B cell (primary cell): ENCODE results near the gene CCDC28B. TPM values are rescaled to one million over a fixed set of nuclear protein-coding genes. Genes with fewer than 3 reads are reported as not detected.

Experiments used
- ATAC-seq: fragments of 200-7000 bp; cut with Tn5 transposase; one replicate; pipeline ENCODE4 v1.10.0; 2021; ENCODE audit warnings: low read depth, mild to moderate bottlenecking, moderate number of reproducible peaks, moderate library complexity
- CTCF ChIA-PET: fragments of 350-600 bp; sonication (Branson Sonifier 250); formaldehyde crosslinking; loops from one replicate; lab custom pipeline; 2021; ENCODE audit warnings: antibody characterized with exemption, inconsistent platforms; lab: Charles Lee
- POLR2A ChIA-PET: fragments of 350-600 bp; sonication (Branson Sonifier 250); formaldehyde crosslinking; loops from one replicate; lab custom pipeline; 2021; ENCODE audit warnings: antibody characterized with exemption; lab: Charles Lee
- DNase-seq: peaks from one replicate; pipeline ENCODE4 v3.0.0; 2013
- H2AFZ ChIP-seq: 2 replicates; pipeline ENCODE4 v1.6.1; 2012; ENCODE audit warnings: mild to moderate bottlenecking, low read depth, low read length; ENCODE audit not compliant: insufficient read depth, poor library complexity, severe bottlenecking
- H3K27ac ChIP-seq, 2 donors: 1 replicate in 1 of 2; 2 replicates in 1 of 2; pipeline ENCODE4 v1.5.1; 2012 to 2013; ENCODE audit warnings: low read length in 2 of 2, mild to moderate bottlenecking in 2 of 2, moderate library complexity in 1 of 2
- H3K27me3 ChIP-seq, 4 experiments: fragments of 200-600 bp in 1 of 4; sonication (generic) in 1 of 4; replicated peaks in 1 of 4; 1 replicate in 2 of 4; 2 replicates in 2 of 4; pipeline versions ENCODE4 v1.6.1 to v1.7.0; 2013 to 2016; ENCODE audit warnings: low read length in 3 of 4, mild to moderate bottlenecking in 2 of 4, mixed read lengths in 1 of 4, moderate library complexity in 1 of 4; ENCODE audit not compliant: insufficient read depth in 4 of 4, control insufficient read depth in 3 of 4; ENCODE audit errors: control extremely low read depth in 1 of 4
- H3K36me3 ChIP-seq, 2 experiments: replicated peaks in 1 of 2; 1 replicate in 1 of 2; 2 replicates in 1 of 2; pipeline versions ENCODE4 v1.6.1 to v1.7.1; 2013; ENCODE audit warnings: low read length in 1 of 2; ENCODE audit not compliant: insufficient read depth in 2 of 2, control insufficient read depth in 1 of 2; ENCODE audit errors: control extremely low read depth in 1 of 2, extremely low read depth in 1 of 2
- H3K4me1 ChIP-seq, 2 donors: fragments of 200-600 bp in 1 of 2; sonication (generic) in 1 of 2; 1 replicate in 1 of 2; 2 replicates in 1 of 2; pipeline versions ENCODE4 v1.5.1 to v1.6.1; 2013 to 2017; ENCODE audit warnings: low read length in 2 of 2; ENCODE audit not compliant: control insufficient read depth in 2 of 2, insufficient read depth in 2 of 2
- H3K4me2 ChIP-seq: replicated peaks from 2 replicates; pipeline ENCODE3; 2012; ENCODE audit warnings: mild to moderate bottlenecking, low read depth, low read length; ENCODE audit not compliant: poor library complexity, severe bottlenecking
- H3K4me3 ChIP-seq, 5 experiments: fragments of 200-600 bp in 1 of 5; sonication (generic) in 1 of 5; 1 replicate in 3 of 5; 2 replicates in 2 of 5; pipeline versions ENCODE4 v1.5.1 to v1.7.0; 2011 to 2016; ENCODE audit warnings: low read length in 4 of 5, mild to moderate bottlenecking in 4 of 5, low read depth in 2 of 5, control low read depth in 1 of 5, moderate library complexity in 1 of 5; ENCODE audit not compliant: insufficient read depth in 1 of 5; ENCODE audit errors: control extremely low read depth in 1 of 5, extremely low read depth in 1 of 5
- H3K79me2 ChIP-seq: fragments of 200-600 bp; sonication (generic); one replicate; pipeline ENCODE4 v1.6.0; 2016; ENCODE audit warnings: low read length; ENCODE audit not compliant: control insufficient read depth, insufficient read depth
- H3K9ac ChIP-seq: fragments of 200-600 bp; sonication (generic); 2 replicates; pipeline ENCODE4 v1.6.1; 2017; ENCODE audit warnings: mild to moderate bottlenecking, low read length, moderate library complexity
- H3K9me3 ChIP-seq, 3 donors: one replicate each; pipeline versions ENCODE4 v1.6.1 to v1.7.1; 2013; ENCODE audit warnings: low read length in 2 of 3; ENCODE audit not compliant: control insufficient read depth in 2 of 3, insufficient read depth in 1 of 3; ENCODE audit errors: control extremely low read depth in 1 of 3
- H4K20me1 ChIP-seq: 2 replicates; pipeline ENCODE4 v1.6.0; 2012; ENCODE audit warnings: mild to moderate bottlenecking, low read length; ENCODE audit not compliant: insufficient read depth, control insufficient read depth, poor library complexity, severe bottlenecking
- H3K27ac Mint-ChIP-seq: one replicate; pipeline ENCODE4 v1.8.0; 2021; ENCODE audit warnings: mixed read lengths
- H3K27me3 Mint-ChIP-seq: one replicate; pipeline ENCODE4 v1.8.0; 2021; ENCODE audit warnings: mixed read lengths
- H3K4me1 Mint-ChIP-seq: one replicate; pipeline ENCODE4 v1.8.0; 2021; ENCODE audit warnings: mixed read lengths
- H3K4me3 Mint-ChIP-seq: one replicate; pipeline ENCODE4 v1.8.0; 2021; ENCODE audit warnings: mixed read lengths
- H3K9me3 Mint-ChIP-seq: one replicate; pipeline ENCODE4 v1.8.0; 2022; ENCODE audit warnings: mixed read lengths; ENCODE audit not compliant: insufficient read depth
- CTCF ChIP-seq: fragments of 200-600 bp; IDR thresholded peaks from one replicate; pipeline ENCODE4 v1.8.0; 2022; ENCODE audit warnings: antibody characterized with exemption, mild to moderate bottlenecking
- EZH2 ChIP-seq: IDR thresholded peaks from 2 replicates; pipeline ENCODE4 v1.6.1; 2012; ENCODE audit warnings: borderline replicate concordance, low read depth, mild to moderate bottlenecking, moderate library complexity, low read length; ENCODE audit not compliant: insufficient read depth, poor library complexity, severe bottlenecking
- WGBS: methylation state at CpG from one replicate; pipeline ENCODE4 v1.1.5; 2013; ENCODE audit warnings: missing lambda C conversion rate; ENCODE audit not compliant: insufficient coverage; 5-methylcytosine and 5-hydroxymethylcytosine counted together
- intact Hi-C: fragments of 100-400 bp; cut with micrococcal nuclease; formaldehyde crosslinking; loops from one replicate; pipeline ENCODE4 v1.10.0; 2022
- polyA plus RNA-seq: library from polyadenylated mRNA; depleted of rRNA; stranded (reverse); fragments of >200 nt; gene quantifications from 2 replicates; pipeline ENCODE4 v1.2.3, GENCODE V29; 2012
- total RNA-seq, 2 donors: library from RNA; stranded (reverse); fragments of 120-200 nt in 1 of 2; gene quantifications; 1 replicate in 1 of 2; 2 replicates in 1 of 2; pipeline versions ENCODE4 v1.2.3 to v1.2.4, GENCODE V29; 2013 to 2022

Gene CCDC28B
- total and polyA plus RNA-seq, 2 donors (not counting 1 experiment from before 2014, with no cell fraction given): 7.8 to 8.0 TPM

GRCh38 chr1:32249831-32250525 is 49.6 kb downstream of the CCDC28B start:
- Histone ChIP-seq H3K79me2 (peaks cover 32% of the 10 kb centered on the region), H3K4me2 (peak overlapping the region; percentile 78), H3K9ac (peak overlapping the region; percentile 55), H3K4me3 (peak overlapping the region; percentile 7 to 51 (median 41)), H2AFZ (peak overlapping the region; percentile 70), H3K4me1 (peaks cover 88 to 91% of the 10 kb centered on the region in 2 donors), H3K27ac (peak overlapping the region; percentile 94 to 95), H3K36me3 (no peaks in the 10 kb centered on the region), H4K20me1 (no peaks in the 10 kb centered on the region), H3K27me3 (no peaks in the 10 kb centered on the region), H3K9me3 (no peaks in the 10 kb centered on the region)
- TF ChIP-seq EZH2: no peak
- POLR2A ChIA-PET: interaction anchor here (0.6 to 4.7 kb wide), 17 partner anchors 9 to 86 kb away, joined by 3 to 60 read pairs (median 4); partner anchors contain the start of genes CCDC28B, HDAC1 and MARCKSL1
- peak; percentile 94 for DNase-seq
- intact Hi-C loops: loop anchor here (1.0 to 5.0 kb wide), 7 partner anchors 10 to 143 kb away; partner anchors contain the start of genes HDAC1, KPNA6, MARCKSL1 and TXLNA
- H3K9me3 Mint-ChIP-seq: no peaks in the 10 kb centered on the region
- CTCF ChIA-PET: interaction anchor here (0.8 to 6.3 kb wide), 14 partner anchors 11 to 1192 kb away, joined by 3 to 84 read pairs (median 10); partner anchors contain the start of genes HDAC1, KPNA6 and MARCKSL1
- WGBS: 2% methylated on average over 9 of the region's 9 CpGs
- peak overlapping the region; percentile 97 for H3K27ac Mint-ChIP-seq
- peaks cover 77% of the 10 kb centered on the region for H3K4me1 Mint-ChIP-seq
- no peaks in the 10 kb centered on the region for H3K27me3 Mint-ChIP-seq
- H3K4me3 Mint-ChIP-seq: peak overlapping the region; percentile 78
- peak; percentile 82 for ATAC-seq

- intact Hi-C loops: loop anchor here (1.0 to 5.0 kb wide), 7 partner anchors 11 to 144 kb away; partner anchors contain the start of genes HDAC1, KPNA6, MARCKSL1 and TXLNA
- WGBS: 5% methylated on average over 24 of the region's 25 CpGs
- POLR2A ChIA-PET: interaction anchor here (1.2 to 4.7 kb wide), 11 partner anchors 8 to 85 kb away, joined by 3 to 60 read pairs (median 7); partner anchors contain the start of genes CCDC28B, HDAC1 and MARCKSL1
- Histone ChIP-seq H3K27me3 (no peaks in the 10 kb centered on the region), H3K79me2 (peaks cover 43% of the 10 kb centered on the region), H2AFZ (peak within 1 kb of the TSS; percentile 70), H3K9ac (peak within 1 kb of the TSS; percentile 55), H3K4me1 (peaks cover 93 to 99% of the 10 kb centered on the region in 2 donors), H3K4me3 (peak within 1 kb of the TSS; percentile 21 to 49 (median 37)), H3K4me2 (peak within 1 kb of the TSS; percentile 78), H3K36me3 (no peaks in the 10 kb centered on the region), H3K27ac (peak within 1 kb of the TSS; percentile 94 to 95), H3K9me3 (no peaks in the 10 kb centered on the region), H4K20me1 (no peaks in the 10 kb centered on the region)
- TF ChIP-seq CTCF: no peak
- no peak for TF ChIP-seq EZH2
- Mint-ChIP-seq H3K9me3 (no peaks in the 10 kb centered on the region), H3K27ac (peak within 1 kb of the TSS; percentile 97), H3K4me1 (peaks cover 85% of the 10 kb centered on the region), H3K27me3 (no peaks in the 10 kb centered on the region), H3K4me3 (peak within 1 kb of the TSS; percentile 78)
- ATAC-seq (peak; percentile 11), DNase-seq (peak; percentile 72)
- CTCF ChIA-PET: interaction anchor here (0.7 to 5.8 kb wide), 7 partner anchors 9 to 85 kb away, joined by 3 to 84 read pairs (median 44); partner anchors contain the start of genes HDAC1 and MARCKSL1
These were observed 50.7 kb downstream of the CCDC28B start, which contains the start of gene LCK for GRCh38 chr1:32250893-32251716. TSS of gene LCK (plus strand) at chr1:32251265. CDS start at chr1:32274330, 23,065 bp downstream.
